Stimulated activated CD8-positive, alpha-beta memory T cell treated with anti-CD3 and anti-CD28 coated beads, Interleukin-4, amount 100 ng/mL, for 24 hours (primary cell): ENCODE data around the gene DEFB132.
"Not testable (repeated sequence)": the region's sequence is repeated elsewhere in the genome, so short reads cannot be mapped to it uniquely, and the experiment has no call there.

Experiments
- DNase-seq: peaks from one replicate; pipeline ENCODE4 v3.0.0-alpha.2; 2020; ENCODE audit warnings: low read depth

Gene DEFB132, protein sequence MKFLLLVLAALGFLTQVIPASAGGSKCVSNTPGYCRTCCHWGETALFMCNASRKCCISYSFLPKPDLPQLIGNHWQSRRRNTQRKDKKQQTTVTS

DNA sequence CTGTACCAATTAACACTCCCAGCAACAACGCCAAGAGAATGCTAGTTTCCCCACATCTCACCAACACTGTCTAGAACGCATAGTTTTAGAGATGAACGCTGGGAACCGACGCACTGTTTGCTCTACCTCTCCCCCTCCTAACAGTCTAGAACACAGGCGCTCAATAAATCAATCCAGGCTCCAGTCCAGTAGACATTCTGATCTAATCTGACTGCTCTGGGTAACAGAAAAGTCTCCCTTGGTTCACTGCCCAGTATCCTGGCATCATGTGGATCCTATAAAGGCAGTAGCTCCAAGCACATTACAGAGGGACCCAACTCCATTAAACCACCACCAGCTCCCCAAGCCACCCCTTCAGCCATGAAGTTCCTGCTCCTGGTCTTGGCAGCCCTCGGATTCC lies at the start of gene DEFB132:
TSS of gene DEFB132 (plus strand) at position 306 of the 400 bp plus-strand sequence. CDS start at position 361, 55 bp downstream.
- DNase-seq = no peak

- DNase-seq = no peak
Observed at GRCh38 chr20:208942-209566, 48.5 kb upstream of the DEFB132 start.

DNA sequence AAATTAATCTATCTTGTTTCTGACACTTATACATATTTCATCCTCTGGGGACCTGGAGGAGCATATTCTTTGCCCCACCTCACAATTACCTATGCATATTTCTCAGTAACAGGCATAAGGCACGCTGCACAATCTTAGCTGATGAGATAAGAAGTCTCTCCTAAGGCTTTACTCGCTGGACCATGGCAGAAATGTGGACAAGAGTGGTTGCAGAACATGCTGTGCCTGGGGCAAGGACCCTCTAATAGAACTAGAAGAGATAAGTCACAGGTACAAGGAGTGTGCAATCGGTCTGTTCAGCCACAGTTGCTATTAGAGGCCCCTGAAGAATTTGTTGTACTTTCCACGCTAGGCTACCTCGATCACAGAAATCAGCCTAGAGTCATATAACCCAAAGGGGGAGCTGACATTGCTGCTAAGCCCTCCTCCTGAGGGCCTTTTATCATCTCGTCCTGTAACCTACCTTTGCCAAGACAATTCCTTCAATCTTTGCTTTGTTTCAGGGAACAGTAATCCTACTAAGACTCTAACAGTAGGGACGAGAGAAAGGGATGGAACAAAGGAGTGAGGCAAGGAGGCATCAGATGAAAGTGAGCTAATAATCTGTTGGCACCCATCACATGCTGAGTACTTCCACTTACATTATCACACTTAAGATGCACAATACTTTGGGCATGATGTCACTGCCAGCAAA lies 46.6 kb upstream of the DEFB132 start:
- no peak for DNase-seq

DNA sequence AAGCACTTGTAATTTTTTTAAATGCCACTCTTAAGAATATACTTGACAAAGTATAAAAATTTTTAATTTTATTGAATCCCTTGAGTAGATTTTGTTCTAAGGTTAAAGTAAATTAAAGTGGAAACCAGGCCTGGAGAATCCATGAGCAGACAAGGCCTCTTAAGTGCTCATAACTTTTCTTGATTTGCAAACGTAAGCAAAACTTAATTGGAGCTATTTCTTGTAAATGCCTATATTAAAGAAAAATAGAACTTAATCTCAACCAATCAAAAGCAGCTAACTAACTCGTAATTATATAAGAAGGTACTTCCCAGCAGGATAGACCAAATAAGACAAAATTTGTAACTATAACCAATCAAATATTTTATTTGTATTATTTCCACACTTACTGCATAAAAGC lies 43.1 kb upstream of the DEFB132 start:
- no peak for DNase-seq

DNA sequence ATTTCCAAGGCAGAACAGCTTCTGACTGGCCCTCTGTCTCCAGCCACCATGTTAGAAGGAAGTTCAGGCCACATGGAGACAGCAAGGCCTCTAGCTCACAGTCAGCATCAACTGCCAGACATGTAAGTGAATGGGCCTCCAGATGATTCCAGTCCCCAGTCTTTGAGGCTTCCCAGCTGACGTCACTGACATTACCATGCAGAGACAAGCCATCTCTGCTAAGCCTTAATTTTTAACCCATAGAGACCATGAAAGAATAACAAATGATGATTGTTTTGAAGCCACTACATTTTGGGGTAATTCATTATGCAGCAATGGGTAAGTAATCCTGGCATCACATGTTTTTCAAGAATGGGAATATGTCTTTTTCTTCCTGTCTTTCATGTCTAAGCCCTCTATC lies 41.7 kb upstream of the DEFB132 start:
- no peak for DNase-seq

DNA sequence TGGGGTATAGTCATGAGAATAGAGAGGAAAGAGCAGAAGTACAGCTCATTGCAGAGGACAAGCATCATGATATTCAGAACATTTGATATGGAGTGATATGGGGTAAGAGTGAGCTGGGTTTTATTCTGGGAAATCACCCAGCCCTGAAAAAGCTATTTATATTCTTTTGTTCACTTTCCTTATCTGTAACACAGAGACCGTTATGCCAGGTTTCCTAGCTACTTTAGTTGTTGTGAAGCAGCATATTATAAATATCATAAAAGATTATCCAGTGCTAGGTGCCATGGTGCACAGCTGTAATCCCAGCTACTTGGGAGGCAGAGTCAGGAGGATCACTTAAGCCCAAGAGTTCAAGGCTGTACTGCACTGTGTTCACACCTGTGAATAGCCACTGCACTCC lies 40.3 kb upstream of the DEFB132 start:
- DNase-seq = no peak

GRCh38 chr20:219290-220115 lies 38.0 kb upstream of the DEFB132 start:
- no peak for DNase-seq

GRCh38 chr20:221258-221830 lies 36.2 kb upstream of the DEFB132 start:
- DNase-seq = no peak

DNA sequence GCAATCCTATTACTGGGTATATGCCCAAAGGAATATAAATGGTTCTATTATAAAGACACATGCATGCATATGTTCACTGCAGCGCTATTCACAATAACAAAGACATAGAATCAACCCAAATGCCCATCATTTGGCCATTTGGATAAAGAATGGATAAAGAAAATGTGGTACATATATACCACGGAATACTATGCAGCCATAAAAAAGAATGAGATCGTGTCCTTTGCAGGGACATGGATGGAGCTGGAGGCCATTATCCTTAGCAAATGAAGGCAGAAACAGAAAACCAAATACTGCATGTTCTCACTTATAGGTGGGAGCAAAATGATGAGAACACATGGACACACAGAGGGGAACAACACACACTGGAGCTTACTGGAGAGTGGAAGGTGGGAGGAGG lies 31.6 kb upstream of the DEFB132 start:
- DNase-seq = not testable (repeated sequence)

- DNase-seq = no peak
Observed at GRCh38 chr20:226958-227357, 30.6 kb upstream of the DEFB132 start, which contains the start of gene DEFB129. Gene DEFB129, plus strand, starts transcription at chr20:227258. Its CDS starts 31 bp downstream, at chr20:227289.

- no peak for DNase-seq
Observed at GRCh38 chr20:227439-228105, 30.0 kb upstream of the DEFB132 start.

DNA sequence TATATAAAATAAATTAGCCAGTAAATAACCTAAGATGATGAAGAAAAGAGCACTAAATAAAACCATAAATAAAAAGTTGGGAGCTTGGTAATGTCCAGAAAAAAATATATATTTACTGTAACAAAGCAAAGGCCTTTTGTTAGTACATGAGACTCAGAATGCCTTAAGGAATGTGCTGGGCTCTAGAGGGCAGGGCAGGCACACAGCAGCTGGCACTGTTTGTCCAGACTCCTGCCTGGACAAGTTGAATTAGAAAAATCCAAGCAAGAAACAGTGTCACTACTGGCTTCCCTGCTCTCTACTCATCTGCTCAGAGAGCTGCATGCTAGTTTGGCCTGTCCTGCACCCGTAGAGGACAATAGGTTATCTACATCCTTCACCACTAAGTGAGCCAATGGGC lies 21.6 kb upstream of the DEFB132 start:
- no peak for DNase-seq

GRCh38 chr20:237489-237888 lies 20.0 kb upstream of the DEFB132 start:
- DNase-seq = no peak

DNA sequence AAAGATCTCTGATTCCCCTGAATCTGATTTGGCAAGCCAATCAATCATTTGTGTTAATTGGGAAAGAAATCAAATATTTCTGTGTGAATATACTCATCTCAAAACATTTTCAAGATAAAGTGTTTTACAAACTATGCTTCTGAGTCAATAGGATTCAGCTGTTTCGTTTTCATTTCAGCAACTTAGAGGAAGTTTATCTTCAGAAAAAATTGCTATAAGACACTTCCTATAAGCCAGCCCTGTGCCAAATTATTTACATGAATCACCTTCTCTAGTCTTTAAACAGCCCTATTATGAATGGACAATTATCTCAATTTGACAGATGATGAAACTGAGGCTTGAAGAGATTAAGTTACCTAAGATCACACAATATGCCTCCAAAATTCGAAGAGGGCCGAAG lies 19.6 kb upstream of the DEFB132 start:
- no peak for DNase-seq

DNA sequence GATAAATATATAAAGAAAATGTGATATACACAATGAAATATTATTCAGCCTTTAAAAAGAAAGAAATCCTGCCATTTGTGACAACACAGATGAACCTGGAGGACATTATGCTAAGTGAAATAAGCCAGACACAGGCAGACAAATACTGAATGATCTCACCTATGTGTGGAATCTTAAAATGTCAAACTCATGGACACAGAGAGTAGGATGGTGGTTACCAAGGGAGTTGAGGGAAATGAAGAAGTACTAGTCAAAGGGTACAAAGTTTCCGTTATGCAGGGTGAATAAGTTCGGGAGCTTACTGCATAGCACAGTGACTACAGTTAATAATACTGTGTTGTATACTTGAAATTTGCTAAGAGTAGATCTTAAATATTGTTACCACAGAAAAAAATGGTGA lies 14.6 kb upstream of the DEFB132 start:
- DNase-seq = no peak

DNA sequence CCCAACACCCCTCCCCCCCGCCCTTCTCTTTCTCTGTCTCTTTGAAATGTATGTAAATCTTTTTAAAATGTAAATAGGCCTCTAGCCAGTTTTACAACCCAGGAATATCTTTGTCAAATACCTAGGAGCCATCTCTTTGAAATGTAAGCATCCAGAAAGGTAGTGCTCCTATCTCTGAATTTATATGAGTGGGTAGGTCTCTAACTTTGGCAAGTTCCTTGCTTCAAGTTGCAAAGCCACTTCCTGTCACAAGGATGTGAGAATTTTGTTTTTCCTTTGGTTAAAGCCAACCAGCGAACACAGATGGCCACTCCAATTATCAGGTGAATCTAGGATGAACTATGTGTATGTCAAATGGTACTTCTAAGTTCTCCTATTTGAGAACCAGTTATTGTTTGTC lies 6.2 kb upstream of the DEFB132 start:
- no peak for DNase-seq

- DNase-seq = no peak
Observed at GRCh38 chr20:252801-253200, 4.7 kb upstream of the DEFB132 start.

DNA sequence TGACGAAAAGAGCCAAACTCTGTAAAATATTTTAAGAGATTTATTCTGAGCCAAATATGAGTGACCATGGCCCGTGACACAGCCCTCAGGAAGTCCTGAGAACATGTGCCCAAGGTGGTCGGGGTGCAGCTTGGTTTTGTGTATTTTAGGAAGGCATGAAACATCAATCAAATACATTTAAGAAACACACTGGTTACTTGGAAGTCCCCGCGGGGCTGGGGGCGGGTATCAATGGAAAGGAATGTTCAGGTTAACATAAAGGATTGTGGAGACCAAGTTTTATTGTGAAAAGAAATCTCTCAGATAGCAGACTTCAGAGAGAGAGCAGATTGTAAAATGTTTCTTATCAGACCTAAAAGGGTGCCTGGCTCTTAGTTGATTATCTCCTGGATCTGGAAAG lies 4.1 kb upstream of the DEFB132 start:
- not testable (repeated sequence) for DNase-seq

DNA sequence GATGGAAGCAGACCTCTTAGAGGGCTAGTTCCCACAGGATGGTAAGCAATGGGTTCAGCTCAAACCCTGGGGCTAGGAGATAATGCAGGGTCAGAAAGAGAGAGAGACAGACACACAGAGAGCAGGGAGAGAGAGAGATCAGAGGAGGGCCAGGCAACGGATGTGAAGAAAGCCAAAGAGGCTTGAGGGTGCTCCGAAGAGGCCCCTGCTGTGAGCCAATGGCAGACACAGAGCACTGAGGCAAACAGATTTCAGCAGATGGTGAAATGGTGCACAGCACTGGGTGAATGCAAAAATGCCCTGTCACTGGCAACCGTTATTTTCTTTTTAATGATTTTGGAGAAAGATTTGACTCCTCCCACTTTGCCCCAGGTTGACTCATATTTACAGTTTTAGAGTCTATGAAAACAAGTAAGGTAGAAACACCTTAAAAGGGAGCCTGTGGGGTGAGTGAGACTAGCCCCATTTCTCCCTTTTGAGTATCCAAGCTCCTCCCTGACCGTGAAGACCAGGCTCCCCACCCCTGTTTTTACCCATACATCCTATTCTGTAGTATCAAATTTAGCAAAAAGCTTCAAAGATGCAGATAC lies 840 bp downstream of the DEFB132 start:
- DNase-seq = no peak

DNA sequence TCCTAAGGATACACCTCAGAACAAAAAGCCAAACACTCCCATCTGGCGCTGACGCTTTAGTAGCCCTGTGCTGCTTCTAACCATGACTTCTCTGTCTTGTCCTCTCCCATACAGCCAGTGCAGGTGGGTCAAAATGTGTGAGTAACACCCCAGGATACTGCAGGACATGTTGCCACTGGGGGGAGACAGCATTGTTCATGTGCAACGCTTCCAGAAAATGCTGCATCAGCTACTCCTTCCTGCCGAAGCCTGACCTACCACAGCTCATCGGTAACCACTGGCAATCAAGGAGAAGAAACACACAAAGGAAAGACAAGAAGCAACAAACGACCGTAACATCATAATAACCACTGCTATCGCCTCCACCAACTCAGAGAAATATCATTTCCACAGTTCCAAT lies 1.4 kb downstream of the DEFB132 start:
- DNase-seq = no peak

- no peak for DNase-seq
Observed at GRCh38 chr20:259981-260380, 2.5 kb downstream of the DEFB132 start.
